Measurements from ENCODE around the gene TRIO. TPM values are rescaled to one million over a fixed set of nuclear protein-coding genes. Genes with fewer than 3 reads are reported as not detected.
A peak's percentile ranks its signal among the peaks of the same experiment; 100 is the strongest.

Gene TRIO
- total RNA-seq, 4 donors from 2014 or later: 112 to 155 (median 145) TPM

GRCh38 chr5:14243766-14244165 lies 100.6 kb downstream of the TRIO start:
- DNase-seq (ENCODE audit: extremely low spot score): no peak
- 93% methylated on average over 5 of the region's 5 CpGs for WGBS
- Histone ChIP-seq H3K4me3 (no peak overlapping the region), H3K36me3 (no peaks in the 10 kb centered on the region), H3K27me3 (no peaks in the 10 kb centered on the region), H3K27ac (replicated peaks in 1 of 4) (no peak overlapping the region), H3K9me3 (no peaks in the 10 kb centered on the region), H3K4me1 (peaks cover 34 to 93% (median 81%) of the 10 kb centered on the region in 4 donors)
- intact Hi-C loops (cut with DNase I): no loop called here
- TF ChIP-seq EP300 (IDR thresholded peaks at IDR 0.05) (no peak), POLR2A (IDR thresholded peaks at IDR 0.05; ENCODE audit: low read depth) (no peak), CTCF (IDR thresholded peaks at IDR 0.05) (no peak), POLR2AphosphoS5 (IDR thresholded peaks at IDR 0.05) (no peak)

GRCh38 chr5:14244721-14245120 lies 101.6 kb downstream of the TRIO start:
- peak; percentile 91 for DNase-seq (ENCODE audit: extremely low spot score)
- Histone ChIP-seq H3K27ac (replicated peaks in 1 of 4) (no peak overlapping the region), H3K36me3 (no peaks in the 10 kb centered on the region), H3K4me1 (peaks cover 37 to 93% (median 82%) of the 10 kb centered on the region in 4 donors), H3K9me3 (no peaks in the 10 kb centered on the region), H3K4me3 (no peak overlapping the region), H3K27me3 (no peaks in the 10 kb centered on the region)
- intact Hi-C loops (cut with DNase I): no loop called here
- WGBS: 94% methylated on average over 6 of the region's 6 CpGs
- TF ChIP-seq POLR2AphosphoS5 (IDR thresholded peaks at IDR 0.05) (no peak), CTCF (IDR thresholded peaks at IDR 0.05) (no peak), POLR2A (IDR thresholded peaks at IDR 0.05; ENCODE audit: low read depth) (no peak), EP300 (IDR thresholded peaks at IDR 0.05) (no peak)

DNA sequence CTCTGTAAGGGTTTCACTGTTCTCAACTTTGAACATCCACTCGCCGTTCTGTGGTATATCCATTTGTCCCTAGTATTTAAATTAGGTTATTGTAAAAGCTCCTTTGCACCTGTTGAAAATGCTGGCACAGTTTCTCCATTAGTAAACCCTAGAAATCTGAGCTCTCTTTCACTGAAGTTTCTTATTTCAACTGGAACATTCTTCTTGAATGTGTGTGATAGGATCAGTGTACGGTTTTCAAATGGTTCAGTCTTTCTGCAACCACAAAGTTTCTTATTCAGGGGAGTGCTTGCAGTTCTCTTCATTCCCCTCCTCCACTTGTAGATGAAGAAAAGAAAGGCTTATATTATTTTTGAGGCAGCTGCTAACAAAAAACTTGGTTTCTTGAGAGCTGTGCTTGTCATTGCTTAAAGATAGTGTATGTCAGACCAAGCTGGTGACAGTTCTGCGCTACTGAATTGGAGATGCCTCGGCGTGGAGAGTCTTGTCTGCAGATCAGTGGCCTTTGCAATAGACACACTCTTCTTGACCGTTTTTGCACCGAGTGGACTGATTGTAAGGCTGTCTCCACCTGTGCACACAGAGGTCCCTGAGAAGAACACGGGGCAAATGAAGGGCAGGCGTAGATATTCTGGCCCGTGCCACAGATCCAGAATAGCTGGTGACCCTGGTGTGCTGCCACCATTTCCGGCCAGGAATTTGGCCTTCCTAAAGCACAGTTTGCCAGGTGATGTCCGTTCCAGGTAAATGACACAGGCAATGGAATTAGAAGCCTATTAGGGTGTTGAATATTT lies 102.2 kb downstream of the TRIO start:
- no peaks in the 10 kb centered on the region for H3K27me3 ChIP-seq
- no peak overlapping the region for H3K27ac ChIP-seq (replicated peaks in 1 of 4)
- peak; percentile 47 for DNase-seq (ENCODE audit: extremely low spot score)
- intact Hi-C loops (cut with DNase I): no loop called here
- TF ChIP-seq POLR2AphosphoS5 (IDR thresholded peaks at IDR 0.05): no peak
- no peaks in the 10 kb centered on the region for H3K9me3 ChIP-seq
- WGBS: 81% methylated on average over 13 of the region's 13 CpGs
- peaks cover 43 to 93% (median 82%) of the 10 kb centered on the region in 4 donors for H3K4me1 ChIP-seq
- H3K36me3 ChIP-seq: no peaks in the 10 kb centered on the region
- H3K4me3 ChIP-seq: no peak overlapping the region

DNA sequence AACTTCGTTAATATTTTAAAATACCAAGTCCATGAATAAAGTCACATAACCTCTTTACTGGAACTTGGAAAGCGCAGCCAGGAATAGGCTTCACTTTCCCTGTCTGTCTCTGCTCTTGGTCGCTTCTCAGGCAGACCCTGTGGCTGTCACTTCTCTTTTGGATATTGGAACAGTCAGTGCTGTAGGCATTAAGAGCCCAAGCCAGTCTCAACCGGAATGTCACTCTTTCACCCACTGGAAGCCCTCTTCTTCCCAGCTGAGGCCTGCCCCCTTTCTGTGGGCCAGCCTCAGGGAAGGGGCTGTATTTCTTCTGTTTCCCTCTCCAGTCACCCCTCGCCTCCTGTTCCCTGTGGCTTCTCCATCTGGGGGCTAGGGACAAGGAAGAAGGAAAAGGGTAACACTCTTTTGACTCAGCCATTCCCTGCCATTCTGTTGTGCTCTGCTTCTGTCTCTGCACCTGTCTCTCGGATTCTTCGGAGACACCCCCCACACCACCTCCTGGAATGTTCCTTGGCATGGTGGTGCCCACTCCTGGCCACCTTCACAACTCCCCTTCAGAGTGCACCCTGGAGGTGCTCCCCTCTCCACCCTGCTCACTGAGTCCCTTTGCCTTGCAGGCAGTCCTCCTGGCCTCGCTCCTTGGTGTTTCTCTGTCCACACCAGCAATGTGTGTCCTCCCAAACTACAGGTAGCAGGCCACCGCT lies 103.4 kb downstream of the TRIO start:
- Histone ChIP-seq H3K4me3 (no peak overlapping the region), H3K36me3 (no peaks in the 10 kb centered on the region), H3K27me3 (no peaks in the 10 kb centered on the region), H3K4me1 (peaks cover 50 to 94% (median 82%) of the 10 kb centered on the region in 4 donors), H3K9me3 (no peaks in the 10 kb centered on the region), H3K27ac (replicated peaks in 1 of 4) (no peak overlapping the region)
- TF ChIP-seq EP300 (IDR thresholded peaks at IDR 0.05) (no peak), POLR2AphosphoS5 (IDR thresholded peaks at IDR 0.05) (no peak), CTCF (IDR thresholded peaks at IDR 0.05) (no peak), POLR2A (IDR thresholded peaks at IDR 0.05; ENCODE audit: low read depth) (no peak)
- intact Hi-C loops (cut with DNase I): no loop called here
- 88% methylated on average over 9 of the region's 9 CpGs for WGBS
- peak; percentile 81 for DNase-seq (ENCODE audit: extremely low spot score)

- TF ChIP-seq POLR2A (IDR thresholded peaks at IDR 0.05; ENCODE audit: low read depth) (no peak), EP300 (IDR thresholded peaks at IDR 0.05) (no peak), POLR2AphosphoS5 (IDR thresholded peaks at IDR 0.05) (no peak), CTCF (IDR thresholded peaks at IDR 0.05) (no peak)
- intact Hi-C loops (cut with DNase I): no loop called here
- Histone ChIP-seq H3K9me3 (no peaks in the 10 kb centered on the region), H3K36me3 (no peaks in the 10 kb centered on the region), H3K4me1 (peaks cover 49 to 94% (median 83%) of the 10 kb centered on the region in 4 donors), H3K4me3 (no peak overlapping the region), H3K27ac (replicated peaks in 1 of 4) (no peak overlapping the region), H3K27me3 (no peaks in the 10 kb centered on the region)
- no peak for DNase-seq (ENCODE audit: extremely low spot score)
- WGBS: 55% methylated on average over 4 of the region's 4 CpGs
These were observed 103.9 kb downstream of the TRIO start for GRCh38 chr5:14247054-14247386.
